A172 (cell line): ENCODE measurements around the gene TBCE. TPM values are rescaled to one million over a fixed set of nuclear protein-coding genes. Genes with fewer than 3 reads are reported as not detected.
A peak's percentile ranks its signal among the peaks of the same experiment; 100 is the strongest.
"Not testable (repeated sequence)": the region's sequence is repeated elsewhere in the genome, so short reads cannot be mapped to it uniquely, and the experiment has no call there.

Experiments
- DNase-seq: peaks from one replicate; pipeline ENCODE4 v3.0.0-alpha.2; 2015; ENCODE audit warnings: low spot score
- total RNA-seq: library from RNA; depleted of rRNA; stranded (reverse); fragments of >200 nt; shearing (Covaris generic); gene quantifications from 2 replicates; pipeline ENCODE4 v1.2.3, GENCODE V29; 2014

Gene TBCE
- total RNA-seq, 1 experiment from 2014 or later, result 58.3 TPM

DNA sequence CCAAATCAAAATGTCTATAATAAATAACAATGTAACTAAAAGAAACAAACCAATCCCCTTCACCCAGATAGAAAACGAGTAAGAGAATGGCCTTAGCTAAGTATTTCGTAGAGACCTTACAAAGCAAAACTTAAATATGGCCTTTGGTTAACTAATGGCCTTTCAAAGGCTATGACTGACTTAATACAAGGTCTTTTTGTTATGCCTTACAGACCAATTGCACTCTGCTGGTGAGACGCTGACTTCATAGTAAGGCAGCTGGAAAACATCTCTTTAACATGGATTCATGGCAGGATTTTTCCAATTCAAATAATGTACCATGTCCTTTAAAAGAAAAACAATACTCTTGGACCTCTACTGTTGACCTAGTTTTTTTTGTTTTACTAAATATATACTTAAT, 15.8 kb upstream of the TBCE start:
- DNase-seq, result no peak

GRCh38 chr1:235351898-235352297, 15.3 kb upstream of the TBCE start:
- DNase-seq, result no peak

- DNase-seq, result no peak
Observed at GRCh38 chr1:235357485-235358373, 9.5 kb upstream of the TBCE start.

GRCh38 chr1:235358899-235359298, 8.3 kb upstream of the TBCE start:
- no peak for DNase-seq

DNA sequence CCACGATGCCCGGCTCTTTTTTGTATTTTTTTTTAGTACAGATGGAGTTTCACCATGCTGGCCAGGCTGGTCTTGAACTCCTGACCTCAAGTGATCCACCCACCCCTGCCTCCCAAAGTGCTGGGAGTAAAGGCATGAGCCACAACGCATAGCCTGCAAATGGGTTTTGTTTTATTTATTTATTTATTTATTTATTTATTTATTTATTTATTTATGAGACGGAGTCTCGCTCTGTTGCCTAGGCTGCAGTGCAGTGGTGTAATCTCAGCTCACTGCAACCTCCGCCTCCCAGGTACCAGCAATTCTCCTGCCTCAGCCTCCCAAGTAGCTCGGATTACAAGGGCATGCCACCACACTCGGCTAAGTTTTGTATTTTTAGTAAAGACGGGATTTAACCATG, 3.0 kb upstream of the TBCE start:
- not testable (repeated sequence) for DNase-seq

DNA sequence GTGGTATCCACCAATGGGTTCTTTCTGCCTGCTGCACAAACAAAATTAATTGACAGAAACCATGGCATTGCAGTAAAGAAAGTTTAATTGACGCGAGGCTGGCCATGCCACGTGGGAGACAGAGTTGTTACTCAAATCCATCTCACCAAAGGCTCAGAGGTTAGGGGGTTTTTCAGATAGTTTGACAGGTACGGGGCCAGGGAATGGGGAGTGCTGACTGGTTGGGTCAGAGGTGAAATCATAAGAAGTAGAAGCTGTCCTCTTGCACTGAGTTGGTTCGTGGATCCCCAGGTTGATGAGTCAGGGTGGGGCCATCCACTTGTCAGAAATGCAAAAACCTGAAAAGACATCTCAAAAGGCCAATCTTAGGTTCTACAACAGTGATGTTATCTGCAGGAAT, 941 bp upstream of the TBCE start:
- DNase-seq, result no peak

DNA sequence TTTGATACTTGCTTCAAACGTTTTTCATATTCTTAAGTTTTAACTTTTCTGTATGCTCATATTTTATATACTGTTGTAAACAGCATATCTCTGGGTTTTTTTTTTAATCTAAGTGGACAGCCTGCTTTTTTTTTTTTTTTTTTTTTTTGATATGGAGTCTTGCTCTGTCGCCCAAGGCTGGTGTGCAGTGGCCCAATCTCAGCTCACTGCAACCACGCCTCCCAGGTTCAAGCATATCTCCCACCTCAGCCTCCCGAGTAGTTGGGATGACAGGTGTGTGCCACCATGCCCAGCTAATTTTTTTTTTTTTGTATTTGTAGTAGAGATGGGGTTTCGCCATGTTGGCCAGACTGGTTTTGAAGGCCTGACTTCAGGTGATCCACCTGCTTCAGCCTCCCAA, 1.2 kb downstream of the TBCE start:
- DNase-seq, result no peak

- no peak for DNase-seq
Observed at GRCh38 chr1:235369802-235370201, 2.6 kb downstream of the TBCE start.

DNA sequence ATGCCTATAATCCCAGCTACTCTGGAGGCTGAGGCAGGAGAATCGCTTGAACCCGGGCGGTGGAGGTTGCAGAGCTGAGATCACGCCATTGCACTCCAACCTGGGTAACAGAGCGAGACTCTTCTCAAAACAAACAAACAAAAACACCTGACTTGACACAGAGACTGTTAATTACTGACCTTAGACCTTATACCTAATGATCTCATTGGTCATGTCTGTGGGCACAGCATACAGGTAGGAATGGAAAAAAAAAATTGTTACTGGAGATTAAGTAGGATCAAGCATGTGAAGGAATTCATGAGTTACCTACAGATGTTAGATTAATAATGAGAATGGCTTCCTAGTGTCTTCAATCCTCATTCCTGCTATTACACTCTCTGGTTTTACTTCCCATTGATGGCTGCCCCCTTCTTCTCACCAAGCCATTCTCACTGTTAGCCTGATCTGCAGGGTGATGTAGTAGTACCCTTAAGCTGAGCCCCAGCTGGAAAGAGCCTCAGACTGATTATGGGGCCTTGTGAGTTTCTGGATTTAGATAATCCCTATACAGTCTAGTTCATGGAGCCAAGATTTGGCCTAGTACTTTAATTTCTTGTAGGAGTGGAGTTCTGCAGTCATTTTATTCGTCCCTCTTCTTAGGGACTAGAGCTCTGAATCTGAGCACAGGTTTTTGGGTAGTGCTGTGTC, 8.8 kb downstream of the TBCE start:
- DNase-seq, result no peak

GRCh38 chr1:235378134-235378735, 11.0 kb downstream of the TBCE start:
- not testable (repeated sequence) for DNase-seq

DNA sequence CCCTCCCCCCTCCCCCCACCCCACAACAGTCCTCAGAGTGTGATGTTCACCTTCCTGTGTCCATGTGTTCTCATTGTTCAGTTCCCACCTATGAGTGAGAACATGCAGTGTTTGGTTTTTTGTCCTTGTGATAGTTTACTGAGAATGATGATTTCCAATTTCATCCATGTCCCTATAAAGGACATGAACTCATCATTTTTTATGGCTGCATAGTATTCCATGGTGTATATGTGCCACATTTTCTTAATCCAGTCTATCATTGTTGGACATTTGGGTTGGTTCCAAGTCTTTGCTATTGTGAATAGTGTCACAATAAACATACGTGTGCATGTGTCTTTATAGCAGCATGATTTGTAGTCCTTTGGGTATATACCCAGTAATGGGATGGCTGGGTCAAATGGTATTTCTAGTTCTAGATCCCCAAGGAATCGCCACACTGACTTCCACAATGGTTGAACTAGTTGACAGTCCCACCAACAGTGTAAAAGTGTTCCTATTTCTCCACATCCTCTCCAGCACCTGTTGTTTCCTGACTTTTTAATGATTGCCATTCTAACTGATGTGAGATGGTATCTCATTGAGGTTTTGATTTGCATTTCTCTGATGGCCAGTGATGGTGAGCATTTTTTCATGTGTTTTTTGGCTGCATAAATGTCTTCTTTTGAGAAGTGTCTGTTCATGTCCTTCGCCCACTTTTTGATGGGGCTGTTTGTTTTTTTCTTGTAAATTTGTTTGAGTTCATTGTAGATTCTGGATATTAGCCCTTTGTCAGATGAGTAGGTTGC, 14.9 kb downstream of the TBCE start:
- not testable (repeated sequence) for DNase-seq

DNA sequence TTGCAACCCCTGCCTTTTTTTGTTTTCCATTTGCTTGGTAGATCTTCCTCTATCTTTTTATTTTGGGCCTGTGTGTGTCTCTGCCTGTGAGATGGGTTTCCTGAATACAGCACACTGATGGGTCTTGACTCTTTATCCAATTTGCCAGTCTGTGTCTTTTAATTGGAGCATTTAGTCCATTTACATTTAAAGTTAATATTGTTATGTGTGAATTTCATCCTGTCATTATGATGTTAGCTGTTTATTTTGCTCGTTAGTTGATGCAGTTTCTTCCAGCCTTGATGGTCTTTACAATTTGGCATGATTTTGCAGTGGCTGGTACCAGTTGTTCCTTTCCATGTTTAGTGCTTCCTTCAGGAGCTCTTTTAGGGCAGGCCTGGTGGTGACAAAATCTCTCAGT, 18.4 kb downstream of the TBCE start:
- DNase-seq, result not testable (repeated sequence)

DNA sequence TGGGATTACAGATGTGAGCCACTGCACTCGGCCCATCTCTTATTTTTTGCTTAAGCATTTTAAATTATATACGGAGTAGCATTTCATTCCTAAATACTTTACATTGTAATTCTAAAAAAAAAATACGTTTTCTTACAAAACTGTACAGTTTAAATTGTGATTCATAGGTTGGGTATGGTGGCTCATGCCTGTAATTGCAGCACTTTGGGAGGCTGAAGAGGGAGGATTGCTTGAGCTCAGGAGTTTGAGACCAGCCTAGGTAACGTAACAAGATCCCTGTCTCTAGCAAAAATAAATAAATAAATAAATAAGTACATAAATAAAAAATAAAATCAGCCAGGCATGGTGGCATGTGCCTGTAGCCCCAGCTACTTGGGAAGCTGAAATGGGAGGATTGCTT, 24.6 kb downstream of the TBCE start:
- DNase-seq, result no peak

- DNase-seq, result peak; percentile 75
Observed at GRCh38 chr1:235397733-235398132, 30.5 kb downstream of the TBCE start.

DNA sequence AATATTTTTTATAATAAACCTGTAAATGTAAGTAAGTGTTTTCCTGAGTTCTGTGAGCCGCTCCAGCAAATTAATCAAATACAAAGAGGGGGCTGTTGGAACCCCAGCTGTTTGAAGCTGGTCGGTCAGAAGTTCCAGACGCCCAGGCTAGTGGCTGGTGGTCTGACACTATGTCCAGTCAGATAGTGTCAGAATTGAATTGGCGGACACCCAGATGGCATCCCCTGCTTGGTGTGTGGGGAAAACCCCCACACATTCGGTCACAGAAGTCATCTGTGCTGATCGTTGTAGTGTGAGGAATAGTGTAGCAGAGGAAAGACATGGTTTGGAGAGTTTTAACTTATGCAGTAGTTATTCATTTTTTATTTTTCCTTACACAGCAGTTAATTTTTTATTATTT, 32.4 kb downstream of the TBCE start:
- no peak for DNase-seq

GRCh38 chr1:235401251-235401650, 34.0 kb downstream of the TBCE start:
- no peak for DNase-seq

DNA sequence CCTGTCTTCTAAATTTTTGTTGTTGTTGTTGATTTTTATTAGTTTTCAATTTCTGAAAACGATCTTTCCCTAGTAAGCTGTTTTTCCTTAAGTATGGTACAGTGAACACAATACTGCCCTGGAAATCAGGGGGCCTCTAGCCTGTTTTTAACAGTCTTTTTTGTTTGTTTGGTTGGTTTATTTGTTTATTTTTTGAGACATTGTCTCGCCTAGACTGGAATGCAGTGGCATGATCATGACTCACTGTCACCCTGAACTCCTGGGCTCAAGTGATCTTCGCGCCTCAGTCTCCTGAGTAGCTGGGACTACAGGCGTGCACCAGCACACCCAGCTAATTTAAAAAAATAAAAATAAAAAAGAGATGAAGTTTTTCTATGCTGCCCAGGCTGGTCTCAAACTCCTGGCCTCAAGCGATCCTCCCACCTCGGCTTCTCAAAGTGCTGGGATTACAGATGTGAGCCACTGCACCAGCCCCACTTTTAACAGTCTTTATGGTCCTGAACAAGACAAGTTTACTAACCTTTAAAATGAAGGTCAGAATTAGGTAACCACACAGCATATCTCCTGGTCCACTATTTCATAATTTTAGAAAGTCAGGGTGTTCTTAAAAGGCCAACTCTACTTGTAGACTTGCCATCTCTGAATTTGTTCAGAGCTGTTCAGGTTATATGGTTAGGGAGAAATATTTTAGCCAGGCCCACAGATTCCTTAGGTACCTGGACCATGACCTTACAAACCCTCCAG, 35.4 kb downstream of the TBCE start:
- DNase-seq, result peak; percentile 47

DNA sequence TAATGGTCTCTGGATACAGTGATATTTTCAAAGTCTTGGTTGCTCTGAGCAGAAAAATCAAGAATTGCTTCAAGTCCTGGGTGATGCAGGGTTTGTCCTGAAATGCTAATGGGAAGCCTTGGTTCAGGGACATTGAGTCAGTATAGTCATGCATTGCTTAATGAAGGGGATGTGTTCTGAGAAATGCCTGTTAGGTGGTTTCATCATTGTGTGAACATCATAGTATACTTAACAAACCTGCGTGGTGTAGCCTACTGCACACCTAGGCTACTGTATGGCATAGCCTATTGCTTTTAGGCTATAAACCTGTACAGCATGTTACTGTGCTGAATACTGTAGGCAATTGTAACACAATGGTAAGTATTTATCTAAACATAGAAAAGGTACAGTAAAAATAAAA, 36.4 kb downstream of the TBCE start:
- no peak for DNase-seq

GRCh38 chr1:235404190-235404589, 37.0 kb downstream of the TBCE start:
- DNase-seq, result peak; percentile 62

GRCh38 chr1:235407419-235407818, 40.2 kb downstream of the TBCE start:
- no peak for DNase-seq

- DNase-seq, result no peak
Observed at GRCh38 chr1:235408503-235408960, 41.3 kb downstream of the TBCE start.
